Daoy (cell line): Measurements from ENCODE around the gene FOXJ1. TPM values are rescaled to one million over a fixed set of nuclear protein-coding genes. Genes with fewer than 3 reads are reported as not detected.
"Not testable (repeated sequence)": the region's sequence is repeated elsewhere in the genome, so short reads cannot be mapped to it uniquely, and the experiment has no call there.

Experiments used
- DNase-seq: peaks from one replicate; pipeline ENCODE4 v3.0.0-alpha.2; 2015; ENCODE audit warnings: low read depth
- total RNA-seq: library from RNA; depleted of rRNA; stranded (reverse); fragments of >200 nt; shearing (Covaris generic); gene quantifications from 2 replicates; pipeline ENCODE4 v1.2.3, GENCODE V29; 2014; rRNA removed

The FOXJ1 gene, protein sequence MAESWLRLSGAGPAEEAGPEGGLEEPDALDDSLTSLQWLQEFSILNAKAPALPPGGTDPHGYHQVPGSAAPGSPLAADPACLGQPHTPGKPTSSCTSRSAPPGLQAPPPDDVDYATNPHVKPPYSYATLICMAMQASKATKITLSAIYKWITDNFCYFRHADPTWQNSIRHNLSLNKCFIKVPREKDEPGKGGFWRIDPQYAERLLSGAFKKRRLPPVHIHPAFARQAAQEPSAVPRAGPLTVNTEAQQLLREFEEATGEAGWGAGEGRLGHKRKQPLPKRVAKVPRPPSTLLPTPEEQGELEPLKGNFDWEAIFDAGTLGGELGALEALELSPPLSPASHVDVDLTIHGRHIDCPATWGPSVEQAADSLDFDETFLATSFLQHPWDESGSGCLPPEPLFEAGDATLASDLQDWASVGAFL
- not detected in 2 replicates for total RNA-seq

DNA sequence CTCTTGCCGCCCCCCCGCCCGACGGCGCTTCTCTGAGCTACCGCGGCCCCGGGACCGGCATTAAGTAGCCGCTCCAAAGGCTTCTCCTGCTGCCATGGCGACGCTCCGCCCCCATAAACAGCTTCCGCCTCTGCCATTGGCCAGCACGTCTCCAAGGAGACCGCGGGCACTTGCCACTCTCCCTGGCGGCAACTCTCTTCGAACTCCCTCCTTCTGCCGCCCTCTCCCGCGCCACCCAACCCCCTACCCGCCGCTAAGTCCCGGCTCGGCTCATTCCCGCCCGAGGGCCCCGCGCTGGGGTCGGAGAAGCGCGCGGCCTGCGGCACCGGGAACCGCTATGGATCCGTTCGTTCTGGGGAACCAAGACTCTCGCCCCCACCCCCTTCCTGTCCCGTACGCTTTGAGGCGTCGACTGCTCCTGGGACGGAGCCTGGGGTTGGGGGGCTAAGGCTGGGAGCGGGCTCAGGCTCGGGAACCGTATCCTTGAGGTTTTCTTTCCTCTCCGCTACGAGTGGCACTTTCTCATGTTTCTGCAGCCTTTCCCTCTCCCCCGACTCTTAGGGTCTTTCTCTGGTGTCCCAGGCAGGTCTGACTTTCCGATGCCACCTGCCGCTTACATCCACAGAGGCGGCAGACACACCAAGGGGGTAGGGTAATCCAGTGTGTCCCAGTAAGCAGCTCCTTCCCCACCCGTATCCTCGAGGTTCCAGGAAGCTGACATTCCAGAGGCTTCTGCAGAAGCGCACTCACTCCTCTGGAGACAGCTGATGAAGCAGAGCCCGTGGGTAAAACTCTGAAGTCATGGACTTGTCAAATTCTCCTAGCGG is at the start of gene FOXJ1:
FOXJ1 (minus strand) TSS at position 34 of the 827 bp plus-strand sequence. CDS start 850 bp downstream, outside the sequence.
- peak; percentile 94 for DNase-seq

- no peak for DNase-seq
Observed at GRCh38 chr17:76189741-76190140, 48.7 kb upstream of the FOXJ1 start.

DNA sequence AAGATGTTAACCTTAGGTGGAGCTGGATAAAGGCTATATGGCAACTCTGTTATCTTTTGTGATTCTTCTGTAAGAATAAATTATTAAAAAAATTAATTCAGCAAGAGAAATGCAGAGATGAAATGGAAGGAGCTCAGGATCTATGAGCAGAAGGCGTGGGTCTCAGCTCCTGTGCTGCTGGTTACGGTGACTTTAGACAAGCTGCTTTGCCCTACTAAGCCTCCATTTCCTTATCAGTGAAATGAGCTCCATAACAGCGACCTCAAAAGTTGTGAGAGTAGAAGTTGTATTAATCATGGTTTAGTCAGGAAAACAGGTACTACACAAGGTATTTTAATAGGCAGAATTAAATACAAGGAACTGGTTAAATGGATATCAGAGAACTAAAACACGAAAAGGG is 48.2 kb upstream of the FOXJ1 start:
- no peak for DNase-seq

DNA sequence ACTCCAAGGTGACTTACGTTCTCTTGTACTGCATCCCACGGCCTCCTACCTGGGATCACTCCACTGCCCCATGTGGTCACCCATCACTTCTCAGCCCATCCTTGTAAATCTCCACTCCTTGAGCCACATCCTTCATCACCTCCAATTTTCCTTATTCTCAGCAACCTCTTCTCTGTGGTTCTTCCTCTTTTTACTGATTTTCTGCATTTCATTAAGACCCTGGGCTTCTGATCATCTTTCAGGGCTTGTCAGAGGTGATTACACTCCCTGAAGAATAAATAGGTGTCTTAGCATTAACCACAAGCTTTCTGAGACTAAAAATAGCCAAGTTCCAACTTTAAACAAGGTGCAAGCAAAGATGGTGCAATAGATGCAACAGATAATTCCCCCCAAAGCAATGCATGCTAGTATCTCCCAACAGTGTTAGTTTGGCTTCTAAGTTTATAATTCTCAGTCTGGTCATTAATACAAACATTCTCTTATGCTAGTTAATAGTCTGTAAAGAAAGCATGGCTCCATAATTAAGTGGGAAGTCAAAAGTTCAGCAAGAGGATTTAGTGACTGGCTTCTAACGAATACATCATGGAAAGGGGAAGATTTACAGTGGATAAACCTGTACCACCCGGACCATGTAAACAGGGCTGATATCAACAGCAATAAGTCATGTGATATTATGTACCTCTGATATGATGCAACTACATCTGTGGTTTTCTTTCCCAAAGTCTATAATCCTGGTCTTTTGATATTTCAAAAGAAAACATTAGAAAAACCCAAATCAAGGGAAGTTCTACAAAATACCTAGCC is 47.4 kb upstream of the FOXJ1 start:
- DNase-seq, result no peak

DNA sequence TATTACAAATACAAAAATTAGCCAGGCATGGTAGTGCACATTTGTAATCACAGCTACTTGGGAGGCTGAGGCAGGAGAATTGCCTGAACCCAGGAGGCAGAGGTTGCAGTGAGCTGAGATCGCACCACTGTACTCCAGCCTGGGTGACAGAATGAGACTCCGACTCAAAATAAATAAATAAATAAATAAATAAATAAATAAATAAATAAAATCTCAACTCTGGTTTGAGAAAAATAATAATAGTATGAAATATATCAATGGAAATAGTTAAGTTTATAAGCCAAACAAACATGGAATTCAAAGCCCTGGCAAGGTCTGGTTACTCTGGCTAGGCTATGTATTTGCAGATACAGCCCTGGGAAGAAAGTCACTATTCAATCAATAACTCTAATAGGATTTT is 45.7 kb upstream of the FOXJ1 start:
- not testable (repeated sequence) for DNase-seq

DNA sequence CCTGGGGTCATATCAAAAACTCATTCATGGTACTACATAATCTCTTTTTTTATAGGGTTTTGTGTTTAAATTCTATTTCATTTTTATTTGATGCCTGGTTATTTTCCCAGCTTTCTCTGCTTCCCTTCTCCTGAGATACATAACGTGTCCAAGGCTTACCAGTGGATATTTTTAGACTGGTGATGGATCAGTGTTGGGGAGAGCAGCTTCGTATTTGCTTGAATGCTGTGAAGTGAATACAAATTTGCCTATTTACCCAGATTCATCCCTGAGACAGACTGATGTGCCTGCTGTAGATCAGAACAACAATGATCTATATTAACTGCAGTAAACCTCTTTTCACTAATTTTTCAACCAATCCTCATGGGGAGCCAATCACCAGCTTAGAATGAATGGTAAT is 43.2 kb upstream of the FOXJ1 start:
- DNase-seq, result no peak

DNA sequence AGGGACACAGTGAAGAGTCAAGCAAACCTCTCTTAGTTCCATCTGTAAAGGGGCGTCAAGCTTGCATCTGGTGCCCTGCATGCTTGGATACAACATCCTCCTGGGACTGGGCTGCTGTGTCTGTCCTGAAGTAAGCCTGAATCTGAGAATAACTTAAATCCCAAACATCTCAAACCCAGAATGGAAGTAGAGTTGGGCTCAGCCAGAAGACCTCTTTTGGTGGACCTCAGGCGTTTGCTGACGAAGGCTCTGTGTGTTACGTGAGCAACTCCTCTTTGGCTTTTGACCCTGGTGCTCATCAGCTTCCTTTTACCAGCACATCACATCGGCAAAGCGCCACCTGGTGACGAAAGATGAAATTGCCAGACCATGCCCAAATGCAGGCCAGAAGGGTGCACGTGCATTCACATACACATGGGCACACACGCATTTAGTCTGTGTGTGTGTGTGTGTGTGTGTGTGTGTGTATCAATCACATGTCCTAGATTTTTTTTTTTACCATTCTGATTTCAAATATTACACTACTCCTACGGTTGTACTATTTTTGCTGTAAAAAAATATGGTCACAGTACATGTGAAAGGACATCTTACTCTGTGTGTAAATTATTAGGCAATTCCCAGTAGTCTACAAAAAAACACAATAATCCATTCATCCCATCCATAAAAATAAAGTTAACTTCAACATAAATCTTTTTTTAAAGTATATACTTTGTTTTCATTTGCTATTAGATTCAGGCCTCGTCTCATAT is 41.1 kb upstream of the FOXJ1 start:
- DNase-seq, result peak; percentile 88

GRCh38 chr17:76179496-76180467 is 38.7 kb upstream of the FOXJ1 start:
- no peak for DNase-seq

- DNase-seq, result no peak
Observed at GRCh38 chr17:76178124-76178523, 37.1 kb upstream of the FOXJ1 start.

GRCh38 chr17:76176701-76177574 is 35.9 kb upstream of the FOXJ1 start:
- no peak for DNase-seq

GRCh38 chr17:76174037-76174436 is 33.0 kb upstream of the FOXJ1 start:
- DNase-seq, result no peak

GRCh38 chr17:76173474-76173873 is 32.4 kb upstream of the FOXJ1 start:
- DNase-seq, result no peak

- DNase-seq, result no peak
Observed at GRCh38 chr17:76171706-76172105, 30.7 kb upstream of the FOXJ1 start.

- no peak for DNase-seq
Observed at GRCh38 chr17:76170114-76170513, 29.1 kb upstream of the FOXJ1 start.

GRCh38 chr17:76166906-76167305 is 25.9 kb upstream of the FOXJ1 start:
- DNase-seq, result no peak

- no peak for DNase-seq
Observed at GRCh38 chr17:76166168-76166567, 25.1 kb upstream of the FOXJ1 start.

GRCh38 chr17:76164331-76164730 is 23.3 kb upstream of the FOXJ1 start:
- DNase-seq, result no peak

DNA sequence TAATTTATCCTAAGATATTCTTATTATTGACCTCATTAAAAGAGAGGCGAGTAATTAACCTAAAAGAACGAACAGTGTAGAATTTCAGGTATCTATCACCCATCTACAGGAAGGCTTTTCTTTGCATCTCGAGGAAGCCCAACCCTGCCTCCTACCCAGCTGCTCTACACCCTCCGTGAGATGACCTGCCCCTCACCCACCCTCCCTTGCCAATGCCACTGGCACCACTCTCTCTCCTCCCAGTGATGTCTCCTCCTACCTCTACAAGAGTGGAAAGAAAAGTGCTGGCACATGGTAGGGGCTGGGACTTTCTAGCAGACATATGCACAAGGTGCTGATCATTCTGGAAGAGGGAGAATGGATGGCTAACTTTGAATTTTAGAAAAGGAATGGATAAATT is 22.9 kb upstream of the FOXJ1 start:
- no peak for DNase-seq
